ENCODE data around the gene MCTP1.

DNA sequence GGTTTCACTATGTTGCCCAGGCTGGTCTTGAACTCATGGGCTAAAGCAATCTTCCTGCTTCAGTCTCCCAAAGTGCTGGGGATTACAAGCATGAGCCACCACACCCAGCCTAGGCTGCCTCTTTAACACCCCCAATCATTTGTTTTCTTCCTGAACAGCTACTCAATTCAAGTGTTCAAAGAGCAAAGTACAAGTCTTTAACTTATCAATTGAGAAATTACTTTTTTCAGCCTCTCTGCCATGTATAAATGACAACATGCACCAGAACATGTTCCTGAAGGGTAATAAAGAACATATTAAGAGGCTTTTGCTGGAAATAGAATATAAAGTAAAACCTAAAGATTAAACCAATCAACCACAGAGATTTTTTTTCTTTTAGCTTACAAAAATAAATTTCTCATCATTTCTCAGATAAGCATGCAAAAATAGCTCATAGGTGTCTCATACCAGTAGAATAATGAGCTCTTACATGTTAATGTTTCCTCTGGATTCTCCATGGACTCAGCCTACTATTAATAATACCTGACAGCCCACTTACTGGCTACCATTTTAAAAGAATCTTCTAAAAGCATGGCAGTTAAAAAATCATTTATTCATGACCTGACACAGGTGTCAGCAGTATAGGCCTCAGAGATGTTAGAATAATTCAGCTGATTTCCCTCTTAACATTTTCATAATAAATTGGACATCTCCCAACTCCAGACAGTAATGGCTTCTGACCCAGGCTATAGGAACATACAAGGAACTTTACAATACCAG is 60.0 kb downstream of the MCTP1 start:
- no peak for TF ChIP-seq POLR2A (IDR thresholded peaks at IDR 0.05; ENCODE audit: low read depth)
- no peak for TF ChIP-seq EP300 (IDR thresholded peaks at IDR 0.05)
- TF ChIP-seq, protein P1, sequence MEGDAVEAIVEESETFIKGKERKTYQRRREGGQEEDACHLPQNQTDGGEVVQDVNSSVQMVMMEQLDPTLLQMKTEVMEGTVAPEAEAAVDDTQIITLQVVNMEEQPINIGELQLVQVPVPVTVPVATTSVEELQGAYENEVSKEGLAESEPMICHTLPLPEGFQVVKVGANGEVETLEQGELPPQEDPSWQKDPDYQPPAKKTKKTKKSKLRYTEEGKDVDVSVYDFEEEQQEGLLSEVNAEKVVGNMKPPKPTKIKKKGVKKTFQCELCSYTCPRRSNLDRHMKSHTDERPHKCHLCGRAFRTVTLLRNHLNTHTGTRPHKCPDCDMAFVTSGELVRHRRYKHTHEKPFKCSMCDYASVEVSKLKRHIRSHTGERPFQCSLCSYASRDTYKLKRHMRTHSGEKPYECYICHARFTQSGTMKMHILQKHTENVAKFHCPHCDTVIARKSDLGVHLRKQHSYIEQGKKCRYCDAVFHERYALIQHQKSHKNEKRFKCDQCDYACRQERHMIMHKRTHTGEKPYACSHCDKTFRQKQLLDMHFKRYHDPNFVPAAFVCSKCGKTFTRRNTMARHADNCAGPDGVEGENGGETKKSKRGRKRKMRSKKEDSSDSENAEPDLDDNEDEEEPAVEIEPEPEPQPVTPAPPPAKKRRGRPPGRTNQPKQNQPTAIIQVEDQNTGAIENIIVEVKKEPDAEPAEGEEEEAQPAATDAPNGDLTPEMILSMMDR (IDR thresholded peaks at IDR 0.05) = no peak
- TF ChIP-seq POLR2AphosphoS5 (IDR thresholded peaks at IDR 0.05) = no peak

All from esophagus muscularis mucosa (tissue), 4 donors.